Effector CD8-positive, alpha-beta T cell (primary cell): ENCODE results near the gene ARF5.

Experiments
- DNase-seq: peaks from one replicate; lab custom pipeline; 2025; lab: John Stamatoyannopoulos, UW

Gene ARF5

GRCh38 chr7:127635659-127636285 is 47.6 kb downstream of the ARF5 start:
- DNase-seq, result no peak

GRCh38 chr7:127638197-127638596 is 50.0 kb downstream of the ARF5 start:
- no peak for DNase-seq
